ENCODE results near the gene TMEM131. TPM values are rescaled to one million over a fixed set of nuclear protein-coding genes. Genes with fewer than 3 reads are reported as not detected.

Gene TMEM131
- total RNA-seq, 1 donor from 2014 or later: 52.9 TPM

DNA sequence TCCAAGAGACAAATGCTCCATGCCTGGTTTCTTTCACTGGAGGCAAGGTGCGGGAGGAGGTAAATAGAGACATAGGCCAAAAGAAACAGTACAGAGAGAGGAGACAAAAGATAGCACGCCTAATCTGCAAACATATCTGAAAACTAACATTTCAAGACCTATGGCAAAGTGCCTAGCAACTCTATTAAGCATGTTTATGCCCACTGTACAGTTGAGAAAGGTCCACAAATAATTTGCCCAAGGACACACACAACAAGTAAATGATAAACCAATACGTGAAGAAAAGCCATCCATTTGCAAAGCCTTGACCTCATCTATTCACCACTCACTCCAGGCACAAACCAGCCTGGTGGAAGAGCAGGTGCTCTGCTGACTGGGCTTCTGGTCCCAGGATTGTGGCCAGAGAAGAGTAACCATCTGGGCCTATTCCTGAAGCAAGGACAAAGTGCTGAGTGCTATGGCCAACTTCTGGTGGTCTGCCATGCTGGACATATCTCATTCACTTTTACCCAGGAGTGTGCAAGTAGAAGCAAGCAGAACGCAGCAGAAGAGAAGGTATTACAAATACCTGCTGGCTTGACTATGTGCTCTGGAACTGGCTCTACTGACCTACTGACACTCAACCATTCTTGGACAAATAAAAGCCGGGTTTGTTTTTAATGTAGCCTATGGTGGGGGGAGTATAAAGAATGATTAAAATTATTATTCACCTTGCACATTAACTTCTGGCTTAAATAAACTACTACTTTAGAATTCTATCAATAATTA is 25.3 kb downstream of the TMEM131 start:
- no peak for DNase-seq (ENCODE audit: low spot score in 2 of 2, unreplicated experiment in 2 of 2)
- H3K27ac Mint-ChIP-seq: no peak overlapping the region

DNA sequence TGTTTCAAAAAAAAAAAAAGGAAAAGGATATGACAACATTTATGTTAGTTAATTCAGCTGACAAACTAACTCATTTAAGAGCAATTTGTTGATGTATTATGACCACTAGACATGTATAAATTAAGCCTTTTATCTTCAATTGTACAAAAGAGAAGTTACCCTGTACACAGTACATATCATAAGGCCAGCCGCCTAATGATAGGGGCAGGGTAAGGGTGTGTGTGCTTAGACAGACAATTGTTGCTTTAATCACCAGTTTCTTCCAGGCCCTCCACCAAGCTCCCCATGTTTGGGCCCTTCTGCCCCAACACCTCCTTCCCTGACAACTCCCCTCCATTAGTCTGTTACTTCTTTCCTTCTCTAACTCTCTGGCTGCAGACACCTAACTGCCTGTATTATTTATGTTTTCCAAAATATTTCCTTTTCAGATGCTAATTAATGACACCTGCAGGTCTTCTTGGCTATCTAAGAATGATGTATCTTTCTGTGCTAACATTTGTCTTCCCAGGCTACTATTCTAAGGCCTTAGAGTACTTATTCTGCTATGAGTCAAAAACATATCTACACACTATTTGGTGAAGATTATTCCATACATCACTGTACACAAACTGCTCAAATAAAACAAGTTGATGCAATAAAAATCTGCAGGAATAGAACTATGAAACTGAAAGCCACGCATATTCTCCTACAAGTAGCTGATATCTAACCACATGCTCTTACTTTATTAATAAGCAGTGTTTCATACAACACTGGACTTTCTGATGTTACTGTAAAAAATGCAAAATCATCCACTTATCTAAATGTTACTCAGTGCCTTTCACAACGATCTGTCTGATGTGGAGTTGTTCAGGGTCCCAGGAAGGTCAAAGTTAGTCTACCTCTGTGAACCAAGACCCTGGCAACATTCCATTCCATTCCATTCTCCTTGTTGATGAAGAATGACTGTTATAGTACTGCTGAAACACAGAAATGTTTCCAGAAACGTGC is 26.4 kb downstream of the TMEM131 start:
- Mint-ChIP-seq H3K36me3 (peaks cover 17% of the 10 kb centered on the region), H3K4me1 (peaks cover 20% of the 10 kb centered on the region), H3K27me3 (ENCODE audit: low read depth) (no peaks in the 10 kb centered on the region), H3K4me3 (no peak overlapping the region), H3K9me3 (peaks cover 15% of the 10 kb centered on the region), H3K27ac (no peak overlapping the region)
- no peak for DNase-seq (ENCODE audit: low spot score in 2 of 2, unreplicated experiment in 2 of 2)
- TF ChIP-seq, protein P1, sequence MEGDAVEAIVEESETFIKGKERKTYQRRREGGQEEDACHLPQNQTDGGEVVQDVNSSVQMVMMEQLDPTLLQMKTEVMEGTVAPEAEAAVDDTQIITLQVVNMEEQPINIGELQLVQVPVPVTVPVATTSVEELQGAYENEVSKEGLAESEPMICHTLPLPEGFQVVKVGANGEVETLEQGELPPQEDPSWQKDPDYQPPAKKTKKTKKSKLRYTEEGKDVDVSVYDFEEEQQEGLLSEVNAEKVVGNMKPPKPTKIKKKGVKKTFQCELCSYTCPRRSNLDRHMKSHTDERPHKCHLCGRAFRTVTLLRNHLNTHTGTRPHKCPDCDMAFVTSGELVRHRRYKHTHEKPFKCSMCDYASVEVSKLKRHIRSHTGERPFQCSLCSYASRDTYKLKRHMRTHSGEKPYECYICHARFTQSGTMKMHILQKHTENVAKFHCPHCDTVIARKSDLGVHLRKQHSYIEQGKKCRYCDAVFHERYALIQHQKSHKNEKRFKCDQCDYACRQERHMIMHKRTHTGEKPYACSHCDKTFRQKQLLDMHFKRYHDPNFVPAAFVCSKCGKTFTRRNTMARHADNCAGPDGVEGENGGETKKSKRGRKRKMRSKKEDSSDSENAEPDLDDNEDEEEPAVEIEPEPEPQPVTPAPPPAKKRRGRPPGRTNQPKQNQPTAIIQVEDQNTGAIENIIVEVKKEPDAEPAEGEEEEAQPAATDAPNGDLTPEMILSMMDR (IDR thresholded peaks at IDR 0.05; ENCODE audit: unreplicated experiment): no peak

More for the DNA sequence above, 25.3 kb downstream of the TMEM131 start:
- Mint-ChIP-seq H3K4me1 (peaks cover 18% of the 10 kb centered on the region), H3K27me3 (ENCODE audit: low read depth) (no peaks in the 10 kb centered on the region), H3K36me3 (peaks cover 27% of the 10 kb centered on the region), H3K4me3 (no peak overlapping the region), H3K9me3 (peaks cover 26% of the 10 kb centered on the region)
- TF ChIP-seq, protein P1 (IDR thresholded peaks at IDR 0.05; ENCODE audit: unreplicated experiment): no peak

DNA sequence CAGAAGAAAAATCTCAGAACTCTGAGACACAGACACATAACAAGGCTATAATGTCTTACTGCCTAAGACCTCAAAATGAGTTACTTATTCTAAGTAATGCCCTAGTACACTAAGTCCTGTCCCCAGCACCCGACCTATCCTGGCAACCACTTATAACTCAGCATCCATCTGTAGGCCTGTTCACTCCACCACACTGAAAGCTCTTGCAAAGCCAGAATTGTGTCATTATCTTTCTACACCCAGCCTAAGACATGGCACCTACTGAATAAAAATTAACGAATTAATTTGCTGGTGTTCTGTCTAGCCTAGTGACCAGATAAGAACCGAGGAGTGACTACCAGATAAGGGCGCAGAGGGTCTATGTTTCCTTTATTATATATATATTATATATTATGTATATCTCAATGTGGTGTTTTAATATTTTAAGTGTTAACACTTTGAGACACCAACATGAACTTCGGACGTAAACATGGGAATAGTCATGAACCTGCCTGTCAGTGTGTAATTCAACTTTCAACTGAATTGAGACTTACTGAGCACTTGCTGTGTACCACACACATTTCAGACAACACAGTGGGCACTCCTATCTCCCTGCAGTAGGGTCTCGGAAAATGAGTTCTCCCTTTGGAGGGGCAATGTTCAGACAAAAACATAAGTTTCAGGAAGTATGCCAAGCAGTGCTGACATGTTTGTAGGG is 27.7 kb downstream of the TMEM131 start:
- Mint-ChIP-seq H3K27ac (no peak overlapping the region), H3K36me3 (peaks cover 5% of the 10 kb centered on the region), H3K9me3 (peaks cover 2% of the 10 kb centered on the region), H3K4me1 (peaks cover 20% of the 10 kb centered on the region), H3K4me3 (no peak overlapping the region), H3K27me3 (ENCODE audit: low read depth) (no peaks in the 10 kb centered on the region)
- TF ChIP-seq, protein P1 (IDR thresholded peaks at IDR 0.05; ENCODE audit: unreplicated experiment): no peak
- no peak for DNase-seq (ENCODE audit: low spot score in 2 of 2, unreplicated experiment in 2 of 2)

DNA sequence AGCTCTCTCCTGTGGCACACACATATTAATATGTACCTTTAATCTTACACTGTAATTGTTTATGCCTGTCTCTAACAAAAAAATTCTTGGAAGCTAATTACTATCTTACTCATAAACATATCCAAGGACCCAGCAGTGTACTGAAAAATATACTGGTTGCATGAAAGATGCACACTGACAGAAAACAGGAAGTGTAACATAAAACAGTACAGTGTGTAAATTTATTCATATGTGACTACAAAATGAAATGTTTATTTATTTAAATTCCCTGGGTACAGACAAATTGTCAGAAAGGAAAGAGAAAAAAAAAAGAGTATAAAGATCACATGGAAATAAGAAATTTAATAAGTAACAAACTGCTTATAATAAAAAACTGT is 28.5 kb downstream of the TMEM131 start:
- Mint-ChIP-seq H3K4me1 (peaks cover 20% of the 10 kb centered on the region), H3K27ac (no peak overlapping the region), H3K4me3 (no peak overlapping the region), H3K36me3 (peaks cover 3% of the 10 kb centered on the region), H3K9me3 (no peaks in the 10 kb centered on the region), H3K27me3 (ENCODE audit: low read depth) (no peaks in the 10 kb centered on the region)
- TF ChIP-seq, protein P1 (IDR thresholded peaks at IDR 0.05; ENCODE audit: unreplicated experiment): no peak
- no peak for DNase-seq (ENCODE audit: low spot score in 2 of 2, unreplicated experiment in 2 of 2)

DNA sequence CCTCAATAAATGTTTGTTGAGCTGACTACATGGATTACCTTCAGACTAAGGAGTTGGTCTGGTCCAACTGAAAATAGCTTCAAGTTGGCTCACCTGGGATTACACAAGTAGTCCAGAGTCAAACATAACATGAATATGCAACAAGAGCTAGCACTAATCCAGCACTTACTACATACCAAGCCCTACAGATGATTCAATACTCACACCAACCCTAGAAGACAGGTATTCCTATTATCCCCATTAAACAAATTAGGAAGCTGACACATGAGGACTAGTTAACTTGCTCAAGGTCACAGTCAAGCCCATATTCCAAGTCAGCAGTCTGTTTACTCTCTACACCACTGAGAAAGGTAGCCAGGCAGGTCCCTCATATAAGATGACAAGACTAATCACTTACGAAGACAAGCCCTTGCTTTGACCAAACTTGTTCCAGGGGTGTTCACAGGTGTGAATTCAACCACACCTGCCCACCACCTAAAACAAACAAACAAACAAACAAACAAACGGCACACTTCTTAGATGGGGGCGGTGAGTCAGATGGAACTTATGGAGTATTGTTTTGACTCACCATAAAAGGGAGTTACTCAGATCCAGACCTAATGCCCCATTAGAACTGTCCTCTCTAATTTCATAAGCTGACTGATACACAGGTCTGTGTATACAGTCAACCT is 29.1 kb downstream of the TMEM131 start:
- Mint-ChIP-seq H3K27ac (no peak overlapping the region), H3K4me1 (peaks cover 20% of the 10 kb centered on the region), H3K4me3 (no peak overlapping the region), H3K9me3 (no peaks in the 10 kb centered on the region), H3K36me3 (no peaks in the 10 kb centered on the region), H3K27me3 (ENCODE audit: low read depth) (no peaks in the 10 kb centered on the region)
- TF ChIP-seq, protein P1 (IDR thresholded peaks at IDR 0.05; ENCODE audit: unreplicated experiment): no peak
- no peak for DNase-seq (ENCODE audit: low spot score in 2 of 2, unreplicated experiment in 2 of 2)

Measured in mesothelial cell of epicardium (in vitro differentiated cells).